ENCODE data around the gene SPIN2A. TPM values are rescaled to one million over a fixed set of nuclear protein-coding genes. Genes with fewer than 3 reads are reported as not detected.
"Not testable (repeated sequence)": the region's sequence is repeated elsewhere in the genome, so short reads cannot be mapped to it uniquely, and the experiment has no call there.

SPIN2A gene
- total RNA-seq, 1 donor from 2014 or later, result 3.7 TPM

GRCh38 chrX:57134702-57135101 lies 2.5 kb downstream of the SPIN2A start:
- no peak overlapping the region for H3K9ac ChIP-seq (ENCODE audit: low read depth in 1 of 3, low read length in 3 of 3)

DNA sequence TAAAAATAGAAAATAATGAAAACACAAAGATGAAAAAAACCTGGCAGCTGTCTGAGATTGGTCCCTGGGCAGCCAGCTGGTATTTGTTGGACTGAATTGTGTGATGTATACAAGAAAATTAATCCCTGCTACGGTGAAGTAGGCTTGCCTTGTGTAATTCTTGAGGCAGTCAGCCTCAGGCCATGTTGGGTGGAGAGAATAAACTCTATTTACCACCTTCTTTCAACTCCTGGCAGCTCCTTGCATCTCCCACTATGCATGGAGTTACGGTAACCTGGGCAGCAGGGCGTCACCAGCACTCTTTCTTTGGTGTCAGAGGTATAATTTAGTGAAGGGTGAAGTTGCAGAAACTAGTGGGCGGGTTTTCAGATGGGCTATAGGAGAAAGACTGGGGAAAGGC lies 3.5 kb downstream of the SPIN2A start:
- no peak overlapping the region for H3K4me3 ChIP-seq (ENCODE audit: low read length in 3 of 3)
- no peak overlapping the region for H3K27ac ChIP-seq (ENCODE audit: low read depth, low read length)
- H3K9ac ChIP-seq (ENCODE audit: low read depth in 1 of 3, low read length in 3 of 3), result no peak overlapping the region
- no peaks in the 10 kb centered on the region for H3K27me3 ChIP-seq (ENCODE audit: control insufficient read depth in 3 of 3, insufficient read depth in 3 of 3, low read length in 3 of 3)
- H3K36me3 ChIP-seq (ENCODE audit: control insufficient read depth in 3 of 3, insufficient read depth in 3 of 3, low read length in 3 of 3), result no peaks in the 10 kb centered on the region
- no peaks in the 10 kb centered on the region for H3K4me1 ChIP-seq (ENCODE audit: control insufficient read depth in 3 of 3, insufficient read depth in 3 of 3, low read length in 3 of 3)
- H3K9me3 ChIP-seq (ENCODE audit: control insufficient read depth in 3 of 3, low read length in 3 of 3), result no peaks in the 10 kb centered on the region

More at GRCh38 chrX:57134702-57135101, 2.5 kb downstream of the SPIN2A start:
- Histone ChIP-seq H3K27me3 (ENCODE audit: control insufficient read depth in 3 of 3, insufficient read depth in 3 of 3, low read length in 3 of 3) (no peaks in the 10 kb centered on the region), H3K4me1 (ENCODE audit: control insufficient read depth in 3 of 3, insufficient read depth in 3 of 3, low read length in 3 of 3) (no peaks in the 10 kb centered on the region), H3K27ac (ENCODE audit: low read depth, low read length) (no peak overlapping the region), H3K36me3 (ENCODE audit: control insufficient read depth in 3 of 3, insufficient read depth in 3 of 3, low read length in 3 of 3) (no peaks in the 10 kb centered on the region), H3K9me3 (ENCODE audit: control insufficient read depth in 3 of 3, low read length in 3 of 3) (no peaks in the 10 kb centered on the region), H3K4me3 (ENCODE audit: low read length in 3 of 3) (no peak overlapping the region)

- H3K9ac ChIP-seq (ENCODE audit: low read depth in 1 of 3, low read length in 3 of 3); H3K4me3 ChIP-seq (ENCODE audit: low read length in 3 of 3); H3K4me1 ChIP-seq (ENCODE audit: control insufficient read depth in 3 of 3, insufficient read depth in 3 of 3, low read length in 3 of 3): not testable (repeated sequence)
These were observed 3.9 kb downstream of the SPIN2A start for GRCh38 chrX:57133284-57133683.

DNA sequence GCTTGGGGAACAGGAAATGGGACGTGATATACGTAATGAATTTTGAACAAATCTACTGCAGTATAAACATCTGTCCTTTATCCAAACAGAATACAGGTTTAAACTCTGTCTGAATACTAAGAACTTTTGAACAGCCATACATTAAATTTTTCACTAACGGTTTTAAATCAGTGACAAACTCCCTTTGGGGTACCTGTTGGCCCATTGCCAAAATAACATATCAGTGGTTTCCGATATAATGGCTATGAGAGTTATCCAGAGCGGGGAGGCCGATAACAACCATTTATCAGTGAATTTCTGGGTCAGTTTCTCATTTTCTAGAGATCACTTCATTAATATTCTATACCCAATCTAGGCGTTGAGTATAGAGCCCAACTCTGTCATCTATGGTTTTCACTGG lies 5.2 kb downstream of the SPIN2A start:
- Histone ChIP-seq H3K27me3 (ENCODE audit: control insufficient read depth in 3 of 3, insufficient read depth in 3 of 3, low read length in 3 of 3) (no peaks in the 10 kb centered on the region), H3K4me1 (ENCODE audit: control insufficient read depth in 3 of 3, insufficient read depth in 3 of 3, low read length in 3 of 3) (no peaks in the 10 kb centered on the region), H3K36me3 (ENCODE audit: control insufficient read depth in 3 of 3, insufficient read depth in 3 of 3, low read length in 3 of 3) (no peaks in the 10 kb centered on the region), H3K27ac (ENCODE audit: low read depth, low read length) (no peak overlapping the region), H3K9ac (ENCODE audit: low read depth in 1 of 3, low read length in 3 of 3) (no peak overlapping the region), H3K9me3 (ENCODE audit: control insufficient read depth in 3 of 3, low read length in 3 of 3) (no peaks in the 10 kb centered on the region), H3K4me3 (ENCODE audit: low read length in 3 of 3) (no peak overlapping the region)

More at GRCh38 chrX:57133284-57133683, 3.9 kb downstream of the SPIN2A start:
- not testable (repeated sequence) for H3K9me3 ChIP-seq (ENCODE audit: control insufficient read depth in 3 of 3, low read length in 3 of 3); H3K27ac ChIP-seq (ENCODE audit: low read depth, low read length); H3K36me3 ChIP-seq (ENCODE audit: control insufficient read depth in 3 of 3, insufficient read depth in 3 of 3, low read length in 3 of 3); H3K27me3 ChIP-seq (ENCODE audit: control insufficient read depth in 3 of 3, insufficient read depth in 3 of 3, low read length in 3 of 3)

- peak overlapping the region; percentile 62 to 86 (median 72) for H3K9ac ChIP-seq (ENCODE audit: low read depth in 1 of 3, low read length in 3 of 3)
- H3K27ac ChIP-seq (ENCODE audit: low read depth, low read length), result peak overlapping the region; percentile 65
- peak overlapping the region; percentile 72 to 86 (median 84) for H3K4me3 ChIP-seq (ENCODE audit: low read length in 3 of 3)
- H3K36me3 ChIP-seq (ENCODE audit: control insufficient read depth in 3 of 3, insufficient read depth in 3 of 3, low read length in 3 of 3), result peaks cover 0 to 3% (median 0%) of the 10 kb centered on the region in 3 donors
- H3K4me1 ChIP-seq (ENCODE audit: control insufficient read depth in 3 of 3, insufficient read depth in 3 of 3, low read length in 3 of 3), result no peaks in the 10 kb centered on the region
- H3K9me3 ChIP-seq (ENCODE audit: control insufficient read depth in 3 of 3, low read length in 3 of 3), result no peaks in the 10 kb centered on the region
- H3K27me3 ChIP-seq (ENCODE audit: control insufficient read depth in 3 of 3, insufficient read depth in 3 of 3, low read length in 3 of 3), result no peaks in the 10 kb centered on the region
These were observed 15.4 kb downstream of the SPIN2A start for GRCh38 chrX:57121816-57122215.

- H3K9me3 ChIP-seq (ENCODE audit: control insufficient read depth in 3 of 3, low read length in 3 of 3), result no peaks in the 10 kb centered on the region
- peak within 1 kb of the TSS; percentile 62 to 86 (median 80) for H3K9ac ChIP-seq (ENCODE audit: low read depth in 1 of 3, low read length in 3 of 3)
- peak within 1 kb of the TSS; percentile 65 for H3K27ac ChIP-seq (ENCODE audit: low read depth, low read length)
- H3K36me3 ChIP-seq (ENCODE audit: control insufficient read depth in 3 of 3, insufficient read depth in 3 of 3, low read length in 3 of 3), result peaks cover 0 to 3% (median 0%) of the 10 kb centered on the region in 3 donors
- H3K4me1 ChIP-seq (ENCODE audit: control insufficient read depth in 3 of 3, insufficient read depth in 3 of 3, low read length in 3 of 3), result no peaks in the 10 kb centered on the region
- peak within 1 kb of the TSS; percentile 72 to 86 (median 84) for H3K4me3 ChIP-seq (ENCODE audit: low read length in 3 of 3)
- H3K27me3 ChIP-seq (ENCODE audit: control insufficient read depth in 3 of 3, insufficient read depth in 3 of 3, low read length in 3 of 3), result no peaks in the 10 kb centered on the region
These were observed 15.9 kb downstream of the SPIN2A start, which contains the start of gene SPIN2B for GRCh38 chrX:57121162-57121755. TSS of gene SPIN2B (minus strand) at chrX:57121548.

GRCh38 chrX:57120619-57121161 lies 16.5 kb downstream of the SPIN2A start:
- peak overlapping the region; percentile 72 to 86 (median 84) for H3K4me3 ChIP-seq (ENCODE audit: low read length in 3 of 3)
- peak overlapping the region; percentile 62 to 86 (median 80) for H3K9ac ChIP-seq (ENCODE audit: low read depth in 1 of 3, low read length in 3 of 3)
- H3K9me3 ChIP-seq (ENCODE audit: control insufficient read depth in 3 of 3, low read length in 3 of 3); H3K27me3 ChIP-seq (ENCODE audit: control insufficient read depth in 3 of 3, insufficient read depth in 3 of 3, low read length in 3 of 3); H3K36me3 ChIP-seq (ENCODE audit: control insufficient read depth in 3 of 3, insufficient read depth in 3 of 3, low read length in 3 of 3); H3K4me1 ChIP-seq (ENCODE audit: control insufficient read depth in 3 of 3, insufficient read depth in 3 of 3, low read length in 3 of 3): not testable (repeated sequence)
- H3K27ac ChIP-seq (ENCODE audit: low read depth, low read length), result peak overlapping the region; percentile 65

DNA sequence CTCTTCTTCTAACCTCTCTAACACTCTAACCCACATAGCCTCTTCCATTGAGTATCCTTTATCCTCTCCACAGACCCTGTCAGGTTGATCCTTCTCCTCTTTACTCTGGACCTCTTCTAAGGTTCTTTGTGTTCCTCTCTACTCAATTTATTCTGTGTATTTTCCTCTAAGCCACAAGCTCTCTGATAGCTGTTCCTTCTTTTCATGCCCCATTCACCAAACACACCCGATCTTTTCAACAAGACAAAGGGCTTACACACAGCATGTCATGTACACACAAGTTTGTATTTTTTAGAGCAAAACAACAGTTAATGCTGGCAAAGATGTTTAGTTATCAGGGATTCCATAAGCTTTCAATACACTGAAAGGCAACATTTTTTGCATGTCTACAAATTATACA lies 17.8 kb downstream of the SPIN2A start:
- H3K4me1 ChIP-seq (ENCODE audit: control insufficient read depth in 3 of 3, insufficient read depth in 3 of 3, low read length in 3 of 3), result no peaks in the 10 kb centered on the region
- H3K27ac ChIP-seq (ENCODE audit: low read depth, low read length), result no peak overlapping the region
- no peaks in the 10 kb centered on the region for H3K9me3 ChIP-seq (ENCODE audit: control insufficient read depth in 3 of 3, low read length in 3 of 3)
- no peak overlapping the region for H3K9ac ChIP-seq (ENCODE audit: low read depth in 1 of 3, low read length in 3 of 3)
- H3K27me3 ChIP-seq (ENCODE audit: control insufficient read depth in 3 of 3, insufficient read depth in 3 of 3, low read length in 3 of 3), result no peaks in the 10 kb centered on the region
- H3K36me3 ChIP-seq (ENCODE audit: control insufficient read depth in 3 of 3, insufficient read depth in 3 of 3, low read length in 3 of 3), result peaks cover 0 to 3% (median 0%) of the 10 kb centered on the region in 3 donors
- H3K4me3 ChIP-seq (ENCODE audit: low read length in 3 of 3), result no peak overlapping the region

DNA sequence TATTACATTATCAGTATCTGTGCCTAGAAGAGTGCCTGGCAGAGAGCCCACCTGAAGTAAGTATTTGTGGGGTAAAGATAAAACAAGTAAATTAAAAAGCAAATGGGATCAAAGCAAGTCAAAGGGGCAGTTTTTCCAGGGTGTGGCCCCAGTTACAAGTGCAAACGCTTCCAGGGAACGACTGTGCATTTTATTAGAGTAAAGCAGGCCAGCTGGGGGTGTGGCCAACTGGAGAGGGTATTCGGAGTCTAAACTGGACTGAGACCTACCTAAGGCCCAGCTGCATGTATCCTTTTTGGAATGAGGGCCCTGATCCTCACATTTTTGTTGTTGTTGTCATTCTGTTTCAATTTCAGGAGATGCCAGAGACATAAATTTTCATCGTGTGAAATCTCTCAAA lies 19.6 kb downstream of the SPIN2A start:
- H3K36me3 ChIP-seq (ENCODE audit: control insufficient read depth in 3 of 3, insufficient read depth in 3 of 3, low read length in 3 of 3); H3K27ac ChIP-seq (ENCODE audit: low read depth, low read length); H3K9ac ChIP-seq (ENCODE audit: low read depth in 1 of 3, low read length in 3 of 3); H3K27me3 ChIP-seq (ENCODE audit: control insufficient read depth in 3 of 3, insufficient read depth in 3 of 3, low read length in 3 of 3); H3K4me1 ChIP-seq (ENCODE audit: control insufficient read depth in 3 of 3, insufficient read depth in 3 of 3, low read length in 3 of 3); H3K9me3 ChIP-seq (ENCODE audit: control insufficient read depth in 3 of 3, low read length in 3 of 3); H3K4me3 ChIP-seq (ENCODE audit: low read length in 3 of 3): not testable (repeated sequence)

DNA sequence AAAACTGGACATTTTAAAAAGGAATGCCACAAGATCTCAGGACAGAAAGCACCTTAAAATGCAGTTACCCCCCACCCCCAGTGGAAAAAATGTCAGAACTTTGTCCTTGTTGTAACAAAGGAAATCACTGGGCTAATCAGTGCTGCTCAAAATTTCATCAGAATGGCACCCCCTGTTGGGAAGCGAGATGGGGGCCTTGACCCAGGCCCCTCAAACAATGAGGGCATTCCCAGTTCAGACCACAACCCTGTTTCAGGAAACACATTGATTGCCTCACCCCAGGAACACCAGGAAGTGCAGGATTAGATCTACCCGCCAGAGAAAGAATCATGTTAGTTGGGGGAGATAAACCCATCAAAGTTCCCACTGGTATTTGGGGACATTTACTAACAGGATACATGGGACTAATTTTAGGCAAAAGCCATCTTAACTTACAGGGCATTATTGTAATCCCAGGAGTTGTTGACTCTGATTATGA lies 32.2 kb downstream of the SPIN2A start:
- H3K4me1 ChIP-seq (ENCODE audit: control insufficient read depth in 3 of 3, insufficient read depth in 3 of 3, low read length in 3 of 3), result no peaks in the 10 kb centered on the region
- peaks cover 0 to 1% (median 0%) of the 10 kb centered on the region in 3 donors for H3K36me3 ChIP-seq (ENCODE audit: control insufficient read depth in 3 of 3, insufficient read depth in 3 of 3, low read length in 3 of 3)
- no peak overlapping the region for H3K4me3 ChIP-seq (ENCODE audit: low read length in 3 of 3)
- H3K27me3 ChIP-seq (ENCODE audit: control insufficient read depth in 3 of 3, insufficient read depth in 3 of 3, low read length in 3 of 3), result no peaks in the 10 kb centered on the region
- H3K27ac ChIP-seq (ENCODE audit: low read depth, low read length), result no peak overlapping the region
- no peak overlapping the region for H3K9ac ChIP-seq (ENCODE audit: low read depth in 1 of 3, low read length in 3 of 3)
- no peaks in the 10 kb centered on the region for H3K9me3 ChIP-seq (ENCODE audit: control insufficient read depth in 3 of 3, low read length in 3 of 3)

Measured in skeletal muscle tissue (tissue), 4 donors.